HG03442 (cell line): ENCODE results near the gene ATP13A1.
A peak's percentile ranks its signal among the peaks of the same experiment; 100 is the strongest.
"Not testable (repeated sequence)": the region's sequence is repeated elsewhere in the genome, so short reads cannot be mapped to it uniquely, and the experiment has no call there.

Experiments used
- ATAC-seq: cut with Tn5 transposase; IDR thresholded peaks from one replicate; pipeline ENCODE4 v1.9.1; 2021; ENCODE audit warnings: mild to moderate bottlenecking, moderate library complexity; ENCODE audit not compliant: unreplicated experiment

ATP13A1 gene

DNA sequence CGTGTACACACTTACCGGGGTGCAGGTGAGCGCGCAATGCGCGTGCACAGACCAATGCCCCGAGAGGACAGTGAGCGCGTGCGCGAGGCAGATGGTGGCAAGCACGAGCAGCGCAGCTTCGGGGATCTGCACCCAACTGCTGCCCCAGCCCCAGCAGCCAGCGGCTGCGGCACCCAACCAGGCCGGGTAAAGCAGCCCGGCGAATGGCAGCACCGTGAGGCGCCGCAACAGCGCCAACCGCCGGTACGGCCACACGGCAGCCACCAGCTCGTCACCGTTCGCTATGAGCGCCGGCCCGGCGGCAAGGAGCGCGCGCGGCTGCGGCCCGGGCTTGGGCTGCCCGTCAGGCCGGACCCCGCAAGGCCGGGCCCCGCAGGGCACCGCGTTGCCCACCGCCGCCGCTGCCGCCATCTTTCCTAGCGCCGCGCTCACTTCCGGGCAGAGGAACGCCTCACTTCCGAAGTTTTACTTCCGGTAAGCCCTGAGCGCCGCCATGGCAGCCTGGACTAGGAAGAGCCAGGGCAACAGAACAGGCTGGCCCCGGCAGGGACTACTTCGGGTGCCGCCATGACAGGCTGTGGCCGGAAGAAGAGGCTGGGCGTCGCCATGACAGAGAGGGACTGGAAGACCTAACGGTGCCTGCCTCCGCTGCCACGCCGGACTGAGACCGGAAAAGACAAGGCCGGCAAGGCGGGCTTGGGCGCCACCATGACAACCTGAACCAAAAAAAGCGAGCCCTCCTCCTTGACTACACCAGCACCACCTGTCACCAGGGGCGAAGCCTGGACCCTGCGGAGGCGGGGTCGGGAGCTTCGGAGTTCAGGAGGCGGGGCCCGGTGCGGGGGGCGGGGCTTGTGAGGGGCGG is at the start of gene ATP13A1:
ATP13A1 (minus strand) TSS at position 421 of the 865 bp plus-strand sequence; CDS start at position 411, 10 bp downstream.
- peak; percentile 76 for ATAC-seq

GRCh38 chr19:19711934-19712828 is 48.7 kb upstream of the ATP13A1 start:
- no peak for ATAC-seq

GRCh38 chr19:19711306-19711933 is 47.9 kb upstream of the ATP13A1 start:
- ATAC-seq: no peak

DNA sequence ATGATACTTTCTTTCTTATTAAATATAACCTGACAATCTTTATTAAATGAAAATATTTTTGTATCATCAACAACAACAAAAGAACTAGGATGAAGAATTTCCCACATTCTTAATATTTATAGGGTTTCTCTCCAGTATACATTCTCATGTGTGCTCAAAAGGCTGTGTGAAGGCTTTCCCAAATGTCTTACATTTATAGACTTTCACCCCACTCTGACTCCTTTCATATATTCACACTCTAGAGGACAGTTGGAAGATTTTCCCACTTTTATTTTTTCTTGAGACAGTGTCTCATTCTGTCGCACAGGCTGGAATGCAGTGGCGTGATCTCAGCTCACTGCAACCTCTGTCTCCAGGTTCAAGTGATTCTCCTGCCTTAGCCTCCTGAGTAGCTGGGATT is 47.0 kb upstream of the ATP13A1 start:
- no peak for ATAC-seq

DNA sequence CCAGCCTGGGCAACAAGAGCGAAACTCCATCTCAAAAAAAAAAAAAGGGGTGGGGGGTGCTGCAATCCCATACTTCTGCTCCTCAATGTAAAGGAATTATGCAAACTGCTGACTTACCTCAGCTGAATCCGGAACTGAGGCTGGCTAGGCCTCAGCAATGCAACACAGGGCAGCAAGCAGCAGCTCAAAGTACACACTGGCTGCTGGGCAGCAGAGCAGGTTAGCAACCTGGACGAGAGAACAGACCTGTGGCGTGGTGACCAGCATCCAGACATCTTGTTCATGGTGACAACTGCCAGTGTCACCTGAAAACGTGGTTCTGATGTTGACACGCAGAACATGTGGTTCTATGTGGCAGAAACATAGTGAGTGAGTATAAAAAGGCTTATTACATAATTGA is 41.4 kb upstream of the ATP13A1 start:
- ATAC-seq: no peak

- ATAC-seq: not testable (repeated sequence)
These were observed 37.0 kb upstream of the ATP13A1 start for GRCh38 chr19:19700493-19700892.

DNA sequence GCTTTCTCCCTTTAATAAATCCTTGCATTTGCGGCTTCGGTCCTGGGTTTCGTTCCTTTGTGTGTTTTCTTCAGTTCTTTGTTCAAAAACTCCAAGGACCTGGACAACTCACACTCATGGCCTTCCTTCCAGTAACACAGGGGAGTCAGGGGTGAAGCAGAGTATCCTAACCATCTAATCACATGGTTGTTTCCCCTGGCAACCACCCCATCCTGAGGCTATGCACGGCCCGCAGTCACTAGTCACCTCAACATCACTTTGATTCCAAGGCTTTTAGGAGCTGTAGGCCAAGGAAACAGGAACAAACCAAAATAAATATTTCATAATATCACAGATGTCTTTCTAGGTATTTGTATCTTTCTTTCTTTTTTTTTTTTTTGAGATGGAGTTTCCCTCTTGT is 34.1 kb upstream of the ATP13A1 start:
- ATAC-seq: no peak

GRCh38 chr19:19696386-19696785 is 32.9 kb upstream of the ATP13A1 start:
- no peak for ATAC-seq

DNA sequence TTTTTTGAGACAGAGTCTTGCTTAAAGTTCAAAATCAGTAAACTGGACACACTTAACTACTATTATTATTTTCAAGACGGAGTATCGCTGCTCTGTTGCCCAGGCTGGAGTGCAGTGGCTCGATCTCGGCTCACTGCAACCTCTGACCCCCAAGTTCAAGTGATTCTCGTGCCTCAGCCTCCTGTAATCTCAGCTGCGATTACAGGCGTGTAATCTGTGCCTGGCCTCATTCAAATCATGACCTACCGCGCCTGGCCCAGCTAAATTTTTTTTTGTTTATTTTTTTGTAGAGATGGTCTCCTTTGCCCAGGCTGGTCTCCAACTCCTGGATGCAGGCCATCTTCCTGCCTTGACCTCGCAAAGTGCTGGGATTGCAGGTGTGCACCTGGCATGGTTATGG is 28.2 kb upstream of the ATP13A1 start:
- no peak for ATAC-seq

DNA sequence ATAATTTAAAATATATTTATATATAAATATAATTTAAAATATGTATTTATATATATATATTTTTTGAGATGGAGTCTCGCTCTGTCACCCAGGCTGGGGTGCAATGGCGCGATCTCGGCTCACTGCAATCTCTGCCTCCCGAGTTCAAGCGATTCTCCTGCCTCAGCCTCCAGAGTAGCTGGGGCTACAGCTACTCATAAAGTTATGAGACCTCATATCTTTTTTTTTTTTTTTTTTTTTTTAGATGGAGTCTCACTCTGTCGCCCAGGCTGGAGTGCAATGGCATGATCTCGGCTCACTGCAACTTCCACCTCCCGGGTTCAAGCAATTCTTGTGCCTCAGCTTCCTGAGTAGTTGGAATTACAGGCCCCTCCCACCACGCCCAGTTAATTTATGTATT is 25.5 kb upstream of the ATP13A1 start:
- ATAC-seq: not testable (repeated sequence)

DNA sequence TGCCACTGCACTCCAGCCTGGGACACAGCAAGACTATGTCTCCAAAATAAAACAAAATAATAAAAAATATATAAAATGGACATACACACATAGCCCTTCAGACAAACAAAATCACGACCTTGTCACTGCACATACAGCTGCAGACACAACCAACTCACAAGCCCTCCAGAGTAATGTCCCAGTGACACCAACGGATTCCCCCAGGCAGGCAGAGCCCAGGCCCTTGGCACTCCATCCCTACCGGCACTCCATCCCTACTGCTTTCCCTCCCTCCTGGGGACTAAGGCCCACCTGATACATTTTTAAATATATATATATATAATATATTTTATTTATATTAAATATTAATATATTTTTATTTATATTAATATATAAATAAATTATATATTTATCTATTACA is 23.6 kb upstream of the ATP13A1 start:
- no peak for ATAC-seq

DNA sequence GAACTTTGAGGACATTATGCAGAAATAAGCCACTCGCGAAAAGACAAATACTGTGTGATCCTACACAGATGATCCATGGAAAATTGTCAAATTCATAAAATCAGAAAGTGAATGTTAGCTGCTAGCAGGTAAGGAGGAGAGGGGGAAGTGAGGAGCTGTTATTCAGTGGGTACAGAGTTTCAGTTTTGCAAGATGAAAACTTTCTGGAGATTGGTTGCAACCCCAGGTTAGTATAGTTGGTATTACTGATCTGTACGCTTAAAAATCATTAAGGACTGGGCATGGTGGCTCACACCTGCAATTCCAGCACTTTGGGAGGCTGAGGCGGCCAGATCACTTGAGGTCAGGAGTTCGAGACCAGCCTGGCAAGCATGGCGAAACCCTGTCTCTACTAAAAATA is 23.1 kb upstream of the ATP13A1 start:
- no peak for ATAC-seq

GRCh38 chr19:19686119-19686518 is 22.6 kb upstream of the ATP13A1 start:
- not testable (repeated sequence) for ATAC-seq

DNA sequence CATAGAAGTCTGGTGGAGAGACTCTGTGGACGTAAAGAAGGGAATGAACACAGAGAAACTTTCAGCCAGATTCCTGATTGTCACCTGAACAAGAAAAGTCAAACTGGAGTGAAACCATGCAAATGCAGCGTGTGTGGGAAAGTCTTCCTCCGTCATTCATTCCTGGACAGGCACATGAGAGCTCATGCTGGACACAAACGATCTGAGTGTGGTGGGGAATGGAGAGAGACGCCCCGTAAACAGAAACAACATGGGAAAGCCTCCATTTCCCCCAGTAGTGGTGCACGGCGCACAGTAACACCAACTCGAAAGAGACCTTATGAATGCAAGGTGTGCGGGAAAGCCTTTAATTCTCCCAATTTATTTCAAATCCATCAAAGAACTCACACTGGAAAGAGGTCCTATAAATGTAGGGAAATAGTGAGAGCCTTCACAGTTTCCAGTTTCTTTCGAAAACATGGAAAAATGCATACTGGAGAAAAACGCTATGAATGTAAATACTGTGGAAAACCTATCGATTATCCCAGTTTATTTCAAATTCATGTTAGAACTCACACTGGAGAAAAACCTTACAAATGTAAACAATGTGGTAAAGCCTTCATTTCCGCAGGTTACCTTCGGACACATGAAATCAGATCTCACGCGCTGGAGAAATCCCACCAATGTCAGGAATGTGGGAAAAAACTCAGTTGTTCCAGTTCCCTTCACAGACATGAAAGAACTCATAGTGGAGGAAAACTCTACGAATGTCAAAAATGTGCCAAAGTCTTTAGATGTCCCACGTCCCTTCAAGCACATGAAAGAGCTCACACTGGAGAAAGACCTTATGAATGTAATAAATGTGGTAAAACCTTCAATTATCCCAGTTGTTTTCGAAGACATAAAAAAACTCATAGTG is 15.9 kb upstream of the ATP13A1 start:
- no peak for ATAC-seq

GRCh38 chr19:19677579-19677978 is 14.1 kb upstream of the ATP13A1 start:
- no peak for ATAC-seq

GRCh38 chr19:19674315-19674714 is 10.8 kb upstream of the ATP13A1 start:
- no peak for ATAC-seq

DNA sequence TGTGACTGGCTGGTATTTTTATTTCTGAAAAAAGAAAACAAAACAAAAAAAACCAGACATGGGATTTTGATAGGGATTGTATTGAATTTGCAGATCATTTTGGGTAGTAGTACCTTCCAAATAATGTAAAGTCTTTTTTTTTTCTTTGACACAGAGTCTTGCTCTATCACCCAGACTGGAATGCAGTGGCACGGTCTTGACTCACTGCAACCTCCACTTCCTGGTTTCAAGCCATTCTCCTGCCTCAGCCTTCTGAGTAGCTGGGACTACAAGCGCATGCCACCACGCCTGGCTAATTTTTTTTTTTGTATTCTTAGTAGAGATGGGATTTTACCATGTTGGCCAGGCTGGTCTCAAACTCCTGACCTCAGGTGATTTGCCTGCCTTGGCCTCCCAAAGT is 9.3 kb upstream of the ATP13A1 start:
- no peak for ATAC-seq

DNA sequence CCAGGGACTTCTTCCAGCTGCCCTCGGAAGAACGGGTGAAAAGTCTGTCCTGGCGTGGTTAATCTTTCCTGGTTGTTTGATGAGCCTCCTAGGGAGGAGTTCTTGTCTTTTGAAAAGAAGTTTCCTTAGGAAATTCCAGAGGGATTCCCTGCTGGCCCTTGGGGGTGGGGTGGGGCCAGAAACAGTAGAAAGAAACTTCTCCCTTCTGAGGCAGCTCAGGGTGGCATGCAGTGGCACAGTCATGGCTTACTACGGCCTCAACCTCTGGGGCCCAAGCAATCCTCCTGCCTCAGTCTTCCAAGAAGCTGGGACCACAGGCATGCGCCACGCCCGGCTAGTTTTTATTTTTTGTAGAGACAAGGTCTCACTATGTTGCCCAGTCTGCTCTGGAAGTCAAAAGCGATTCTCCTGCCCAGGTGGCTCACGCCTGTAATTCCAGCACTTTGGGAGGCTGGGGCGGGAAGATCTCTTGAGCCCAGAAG is 6.6 kb upstream of the ATP13A1 start:
- ATAC-seq: no peak

DNA sequence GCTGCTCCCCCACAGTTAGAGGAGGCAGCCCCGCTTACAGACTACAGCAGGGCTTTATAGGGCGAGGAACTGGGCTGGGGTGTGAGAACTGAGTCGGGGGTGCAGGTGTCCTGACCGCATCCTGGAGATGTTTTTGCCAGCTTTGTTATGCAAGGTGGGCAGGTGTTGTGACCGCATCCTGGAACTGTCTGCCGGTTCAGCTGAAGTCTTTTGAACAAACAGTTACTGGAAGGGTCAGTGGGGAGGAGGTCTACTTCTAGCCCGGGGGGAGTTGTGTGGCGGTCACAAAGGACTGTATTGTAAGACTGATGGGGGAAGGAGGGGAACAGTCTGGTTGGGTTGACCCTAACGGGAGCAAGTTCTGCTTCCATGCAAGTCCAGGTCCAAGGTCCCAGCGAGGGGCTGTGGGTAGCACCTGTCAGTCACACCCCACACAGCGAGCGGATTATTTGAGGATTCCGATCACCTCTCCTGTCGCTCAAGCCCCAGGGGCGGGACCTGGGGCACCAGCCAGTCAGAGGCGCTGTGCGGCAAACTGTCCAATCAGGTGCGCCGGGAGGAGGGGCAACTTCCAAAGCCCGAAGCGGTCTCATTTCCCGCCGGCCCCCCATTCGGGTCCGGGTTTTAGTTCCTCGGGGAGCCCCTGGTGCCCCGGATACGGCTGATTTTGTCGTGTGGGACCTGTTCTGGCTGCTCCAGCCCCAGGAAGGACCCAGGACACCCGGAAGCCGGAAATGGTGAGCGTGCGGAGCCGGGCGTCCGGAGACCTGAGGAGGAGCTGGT is 4.9 kb upstream of the ATP13A1 start, which contains the start of gene ZNF101:
ZNF101 (plus strand) TSS at position 610 of the 783 bp plus-strand sequence; CDS start at position 735, 125 bp downstream.
- ATAC-seq: peak; percentile 57
